ENCODE measurements around the gene IL1RAPL1. TPM values are rescaled to one million over a fixed set of nuclear protein-coding genes. Genes with fewer than 3 reads are reported as not detected.

IL1RAPL1 gene
- total RNA-seq, 1 experiment from 2014 or later, result 0.66 TPM

DNA sequence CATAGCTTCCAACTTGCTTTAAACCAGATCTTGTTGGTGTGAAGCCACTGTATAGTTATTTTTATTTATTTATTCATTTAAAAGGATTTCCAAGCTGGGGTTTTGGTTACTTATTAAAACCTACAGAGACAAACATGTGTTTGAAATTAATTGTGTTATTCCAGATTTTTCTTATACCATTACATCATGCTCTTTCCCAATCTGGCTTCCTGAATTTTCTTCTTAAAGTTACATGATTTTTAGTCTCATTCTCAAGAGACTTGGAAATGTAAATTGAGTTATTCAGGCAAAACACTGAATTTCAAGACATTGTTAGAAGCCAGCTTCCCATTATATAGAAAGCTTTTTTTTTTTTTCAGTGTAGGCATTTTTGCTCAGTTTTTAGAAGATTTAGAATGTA, 381.9 kb downstream of the IL1RAPL1 start:
- DNase-seq (ENCODE audit: low spot score), result no peak

DNA sequence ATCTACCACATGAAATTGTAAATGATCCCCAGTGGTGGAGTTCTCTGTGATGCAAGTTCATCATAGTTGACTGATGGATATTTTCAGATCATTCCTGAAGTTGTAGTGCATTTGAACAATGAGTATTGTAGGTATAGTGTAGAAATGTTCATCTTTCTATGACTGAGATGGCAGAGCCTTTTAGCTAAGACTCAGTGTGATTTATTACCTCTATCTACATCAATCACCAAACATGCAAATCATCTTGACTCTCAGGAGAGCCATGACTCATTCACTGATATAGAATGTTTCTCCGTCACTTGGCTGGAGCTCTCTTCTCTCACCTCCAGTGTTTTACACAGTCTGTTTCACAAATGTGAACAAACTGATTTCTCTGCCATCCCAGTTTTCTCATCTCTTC, 392.6 kb downstream of the IL1RAPL1 start:
- DNase-seq (ENCODE audit: low spot score), result no peak

DNA sequence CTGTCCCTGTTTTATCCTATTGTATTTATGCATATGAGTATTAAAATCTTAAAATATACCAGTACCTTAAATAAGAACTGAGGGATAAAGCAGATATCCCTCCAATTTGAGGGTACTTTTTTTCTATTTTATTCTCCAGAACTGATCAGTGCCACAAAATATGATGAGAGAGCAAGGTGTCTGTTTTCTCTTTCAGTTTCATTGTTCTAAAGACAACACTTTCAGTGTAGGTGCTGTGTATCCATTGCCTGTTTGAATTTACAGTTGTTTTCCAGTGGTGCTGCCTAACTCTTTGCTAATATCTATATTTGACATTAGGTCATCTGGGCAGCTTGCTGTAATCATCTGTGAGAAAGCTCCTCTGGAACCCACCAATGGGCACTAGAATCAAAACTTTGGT, 394.7 kb downstream of the IL1RAPL1 start:
- no peak for DNase-seq (ENCODE audit: low spot score)

DNA sequence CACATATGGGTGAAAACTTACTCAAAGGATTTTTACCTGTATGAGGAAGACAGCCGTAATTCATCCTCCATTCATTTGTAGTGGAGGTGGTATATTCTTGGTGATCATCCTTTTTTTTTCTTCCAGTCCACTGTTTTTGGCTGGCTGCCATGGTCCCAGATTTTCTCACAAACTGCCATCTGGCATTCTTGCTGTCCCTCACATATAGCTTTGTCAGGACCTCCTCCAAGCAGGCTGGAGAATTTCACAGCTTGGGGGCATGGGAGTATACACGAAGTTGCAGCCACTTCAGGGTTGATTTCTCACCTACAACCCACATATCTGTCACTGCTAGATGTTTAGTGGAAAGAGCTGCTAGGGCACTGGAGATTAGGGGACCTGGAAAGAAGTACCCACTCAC, 401.0 kb downstream of the IL1RAPL1 start:
- no peak for DNase-seq (ENCODE audit: low spot score)

DNA sequence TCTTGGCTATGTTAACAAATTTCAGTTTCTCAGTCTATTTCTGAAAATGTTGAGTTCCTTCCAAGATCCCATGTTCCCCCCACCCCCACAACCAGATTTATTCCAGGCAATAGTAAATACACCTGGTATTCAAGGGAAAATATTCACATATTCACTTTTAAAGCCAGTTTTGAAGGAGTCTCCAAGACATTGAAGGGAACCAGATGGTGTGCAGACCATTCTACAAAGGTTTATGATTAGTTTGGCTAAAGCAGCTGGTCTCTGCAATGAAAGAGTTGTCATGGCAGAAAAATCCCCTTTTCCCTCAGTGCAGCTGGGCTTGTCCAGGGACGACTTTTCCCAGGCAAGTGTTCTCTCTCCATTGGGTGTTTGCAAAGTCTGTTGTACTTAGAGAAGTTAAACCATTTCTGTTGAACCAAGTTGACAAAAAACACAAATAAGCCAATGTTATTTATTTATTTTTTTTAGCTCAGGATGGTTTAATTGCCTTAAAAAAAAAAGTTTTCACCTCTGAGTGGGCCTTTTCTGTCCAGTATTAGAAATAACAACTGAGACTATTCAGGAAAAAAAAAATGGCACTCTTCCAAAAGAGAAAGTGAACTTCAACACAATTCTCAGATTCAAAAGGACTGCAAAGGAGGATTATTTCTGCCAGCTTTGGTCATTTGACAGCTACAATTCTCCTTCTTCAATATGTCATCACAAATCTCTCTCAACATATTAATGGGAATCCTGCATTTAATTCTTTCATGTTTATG, 410.6 kb downstream of the IL1RAPL1 start:
- no peak for DNase-seq (ENCODE audit: low spot score)

DNA sequence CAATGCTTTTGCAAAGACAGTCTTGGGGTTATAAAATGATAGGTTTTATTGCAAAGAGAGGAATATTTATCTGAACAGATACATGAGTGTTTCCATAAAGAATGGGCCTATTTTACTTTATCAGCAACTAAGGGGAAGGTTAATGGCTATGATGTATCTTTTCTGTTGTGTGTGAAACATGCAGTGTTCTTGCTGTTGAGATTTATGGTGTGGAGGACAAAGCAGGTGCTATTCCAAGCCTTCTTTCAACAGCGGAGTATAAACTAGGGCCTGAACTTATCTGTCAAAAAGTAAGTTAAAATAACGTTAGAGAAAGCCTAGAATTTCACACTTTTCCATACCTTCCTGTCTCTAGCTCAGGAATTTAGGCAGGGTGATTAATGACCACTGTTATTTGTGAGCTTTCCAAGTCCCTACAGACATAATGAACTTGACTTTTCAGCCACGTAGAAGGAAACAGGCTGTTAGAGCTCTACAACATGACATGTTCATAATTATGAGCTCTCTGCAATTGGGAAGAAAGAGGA, 411.4 kb downstream of the IL1RAPL1 start:
- no peak for DNase-seq (ENCODE audit: low spot score)

DNA sequence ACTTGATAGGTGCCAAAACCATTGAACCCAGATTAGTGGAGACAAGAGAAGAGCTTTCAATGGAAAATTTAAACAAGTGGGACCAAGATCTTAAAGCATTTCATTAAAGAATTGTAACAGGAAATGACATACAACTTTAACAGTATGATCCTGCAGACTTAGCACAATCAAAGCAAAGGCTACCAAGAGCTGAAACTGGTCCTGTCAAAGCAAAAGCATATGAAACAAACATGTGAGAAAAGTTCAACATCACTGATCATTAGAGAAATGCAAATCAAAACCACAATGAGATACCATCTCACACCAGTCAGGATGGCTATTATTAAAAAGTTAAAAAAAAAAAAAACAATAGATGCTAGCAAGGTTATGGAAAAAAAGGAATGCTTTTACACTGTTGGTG, 425.6 kb downstream of the IL1RAPL1 start:
- no peak for DNase-seq (ENCODE audit: low spot score)

DNA sequence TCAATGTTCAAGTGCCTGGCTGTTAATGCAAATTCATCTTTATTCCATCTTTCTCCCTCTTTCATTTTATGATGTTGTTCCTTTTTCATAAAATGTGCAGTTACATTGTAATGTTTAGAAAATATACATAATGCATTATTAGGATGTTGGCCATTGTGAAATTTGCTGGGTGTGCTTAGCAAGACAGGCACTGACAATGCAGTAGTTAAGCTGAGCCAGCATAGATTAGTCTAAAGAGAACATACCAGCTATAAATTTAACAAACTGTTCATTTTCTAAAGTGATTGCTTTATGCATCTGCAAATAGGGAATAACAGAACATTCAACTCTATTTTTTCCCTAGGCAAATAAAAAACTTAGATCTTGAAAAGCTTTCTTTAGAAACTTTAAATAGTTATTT, 436.0 kb downstream of the IL1RAPL1 start:
- DNase-seq (ENCODE audit: low spot score), result no peak

DNA sequence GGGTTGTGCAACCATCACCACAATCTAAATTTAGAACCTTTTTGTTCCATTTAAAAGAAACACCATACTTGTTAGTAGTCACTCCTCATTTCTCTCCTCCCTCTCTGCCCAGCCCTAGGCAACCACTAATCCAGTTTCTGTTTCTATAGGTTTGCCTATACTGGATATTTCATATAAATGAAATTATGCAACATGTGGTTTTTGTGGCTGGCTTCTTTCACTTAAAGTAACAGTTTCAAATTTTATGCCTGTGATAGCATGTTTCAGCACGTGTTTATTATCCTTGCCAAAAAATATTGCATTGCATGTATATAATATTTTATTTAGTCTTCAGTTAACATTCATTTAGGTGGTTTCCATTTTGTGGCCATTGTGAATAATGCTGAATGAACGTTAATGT, 437.6 kb downstream of the IL1RAPL1 start:
- peak; percentile 5 for DNase-seq (ENCODE audit: low spot score)

DNA sequence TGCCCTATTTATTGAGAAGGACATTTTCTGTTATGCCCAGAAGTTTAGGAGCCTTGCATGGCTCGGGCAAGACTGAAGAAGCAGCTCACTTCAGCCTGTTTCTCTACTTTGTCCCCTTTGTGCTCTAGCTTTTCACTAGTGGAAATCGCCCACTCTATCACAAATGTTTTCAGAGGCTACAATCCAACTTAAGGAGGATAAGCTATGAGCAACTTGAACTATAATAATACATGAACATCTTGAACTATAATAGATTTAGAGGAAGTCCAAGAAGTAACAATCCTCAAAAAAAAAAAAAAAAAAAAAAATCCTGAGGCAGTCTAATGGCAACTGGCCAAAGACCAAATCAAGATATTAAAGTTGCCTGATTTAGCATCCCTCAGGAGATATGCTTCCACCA, 452.3 kb downstream of the IL1RAPL1 start:
- DNase-seq (ENCODE audit: low spot score), result no peak

DNA sequence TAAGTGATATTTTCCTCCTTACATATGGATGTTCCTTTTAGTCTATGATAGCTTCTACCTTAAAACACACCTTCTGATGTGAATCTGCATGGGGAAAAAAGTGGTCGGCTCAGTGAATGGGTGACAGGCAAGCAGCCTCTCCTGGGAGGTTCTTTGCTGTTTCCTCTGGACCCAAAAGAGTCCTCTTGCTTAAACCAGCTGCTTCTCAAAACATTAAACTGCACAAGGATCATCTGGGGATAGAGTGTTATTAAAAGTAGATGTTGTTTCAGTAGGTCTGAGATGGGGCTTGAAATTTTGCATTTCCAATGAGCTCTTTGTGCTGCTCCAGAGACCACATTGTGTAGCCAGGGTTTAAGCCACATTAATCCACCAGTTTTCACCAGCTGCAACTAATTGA, 452.9 kb downstream of the IL1RAPL1 start:
- DNase-seq (ENCODE audit: low spot score), result no peak

DNA sequence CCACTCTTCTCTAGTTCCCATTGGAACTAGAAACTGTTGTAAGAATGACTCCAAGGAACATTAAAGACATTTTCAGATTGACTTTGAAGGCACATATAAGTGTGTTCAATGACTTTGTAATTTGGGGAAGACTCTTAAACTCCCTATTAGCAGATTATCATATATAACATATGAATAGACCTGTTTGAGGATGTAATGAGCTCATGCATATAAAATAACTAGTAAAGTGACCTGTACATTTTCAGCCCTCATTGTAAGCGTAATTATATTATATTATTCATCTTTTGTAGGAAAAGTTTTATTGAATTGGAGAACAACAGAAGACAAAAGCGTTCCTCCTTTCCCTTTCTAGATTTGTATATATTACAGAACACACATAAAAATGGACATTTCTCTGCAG, 455.1 kb downstream of the IL1RAPL1 start:
- no peak for DNase-seq (ENCODE audit: low spot score)

DNA sequence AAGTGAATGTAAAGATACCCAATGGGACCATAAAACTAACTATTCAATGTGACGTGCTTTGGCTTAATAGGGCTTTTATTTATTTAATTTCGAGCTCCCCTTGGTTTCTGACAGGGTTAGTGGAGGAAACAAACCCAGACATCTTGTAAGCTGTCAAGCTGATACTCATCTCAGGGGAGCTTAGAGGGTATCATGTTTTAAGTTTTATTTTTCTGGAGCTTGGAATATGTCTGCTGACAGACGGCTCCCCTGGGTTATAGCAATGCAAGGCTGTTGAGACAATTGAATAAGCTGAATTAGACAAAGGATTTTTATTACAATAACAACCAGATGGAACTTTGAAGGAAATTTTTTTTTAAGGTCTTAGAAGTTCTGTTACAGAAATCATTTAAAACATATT, 456.5 kb downstream of the IL1RAPL1 start:
- no peak for DNase-seq (ENCODE audit: low spot score)

DNA sequence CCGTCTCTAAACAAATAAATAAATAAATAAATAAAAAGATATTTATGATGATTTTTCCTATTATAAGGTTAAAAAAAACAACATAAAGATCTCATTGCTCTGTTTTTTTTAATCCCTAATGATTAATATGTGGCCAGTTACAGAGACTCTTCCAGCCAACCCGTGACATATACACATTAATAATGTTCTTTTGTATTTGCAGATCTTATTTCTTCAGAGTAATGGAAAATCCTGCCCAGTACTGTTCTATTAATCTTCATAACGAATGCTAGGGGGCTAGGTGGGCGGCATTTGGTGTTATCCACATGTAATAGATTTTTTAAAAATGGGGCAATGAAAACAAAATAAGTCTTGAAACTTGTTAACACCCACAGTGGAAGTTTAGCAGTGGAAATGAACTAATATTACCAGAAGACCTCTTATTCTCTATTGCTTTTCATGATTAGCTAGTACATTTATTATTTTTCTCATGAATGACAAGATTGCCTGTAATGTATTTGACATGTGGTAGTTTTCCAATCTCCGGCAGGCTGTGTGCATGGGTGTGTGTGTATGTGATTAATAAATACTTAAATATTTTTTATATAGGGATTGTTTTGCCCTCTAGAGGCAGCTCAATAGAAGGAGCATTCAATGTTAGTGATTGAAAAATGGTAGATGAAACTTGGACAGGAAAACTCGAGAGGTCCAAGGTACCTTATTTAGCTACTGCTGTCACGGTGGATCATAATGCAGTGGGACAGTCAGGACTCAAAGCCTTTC, 457.4 kb downstream of the IL1RAPL1 start:
- DNase-seq (ENCODE audit: low spot score), result no peak

DNA sequence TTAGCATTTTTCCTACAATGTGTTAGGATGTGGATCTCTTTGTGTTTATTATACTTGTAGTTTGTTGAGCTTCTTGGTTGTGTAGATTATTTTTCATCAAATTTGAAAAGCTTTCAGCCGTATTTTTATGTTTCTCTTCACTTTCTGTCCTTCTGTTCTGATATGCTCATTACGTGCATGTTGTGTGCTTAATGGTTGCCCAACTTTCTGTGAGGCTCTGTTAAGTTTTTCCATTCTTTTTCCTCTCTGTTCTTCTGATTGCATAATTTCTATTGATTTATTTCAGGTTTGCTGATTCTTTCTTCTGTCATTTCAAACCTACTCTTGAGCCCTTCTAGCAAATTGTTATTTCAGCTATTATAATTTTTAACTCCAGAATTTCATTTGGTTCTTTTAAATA, 478.2 kb downstream of the IL1RAPL1 start:
- DNase-seq (ENCODE audit: low spot score), result no peak

DNA sequence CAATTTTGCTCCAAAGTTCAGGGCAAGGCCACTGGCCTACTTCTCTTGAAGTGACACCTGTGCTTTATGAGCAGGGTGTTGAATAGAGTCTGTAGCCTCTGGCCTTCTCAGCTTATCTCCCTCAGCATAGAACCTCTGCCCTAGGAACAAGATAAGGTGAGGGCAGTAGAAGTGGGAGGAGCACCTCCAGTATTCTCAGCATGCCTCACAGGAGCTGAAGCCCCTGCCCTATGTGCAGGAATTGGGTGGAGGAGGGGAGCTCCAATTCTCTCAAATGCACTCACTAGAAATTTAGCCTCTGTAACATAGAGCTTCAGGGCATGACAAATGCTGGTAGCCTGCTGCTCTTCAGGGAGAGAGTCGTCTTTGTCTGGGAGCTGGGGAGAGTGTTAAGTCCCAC, 479.3 kb downstream of the IL1RAPL1 start:
- DNase-seq (ENCODE audit: low spot score), result no peak

DNA sequence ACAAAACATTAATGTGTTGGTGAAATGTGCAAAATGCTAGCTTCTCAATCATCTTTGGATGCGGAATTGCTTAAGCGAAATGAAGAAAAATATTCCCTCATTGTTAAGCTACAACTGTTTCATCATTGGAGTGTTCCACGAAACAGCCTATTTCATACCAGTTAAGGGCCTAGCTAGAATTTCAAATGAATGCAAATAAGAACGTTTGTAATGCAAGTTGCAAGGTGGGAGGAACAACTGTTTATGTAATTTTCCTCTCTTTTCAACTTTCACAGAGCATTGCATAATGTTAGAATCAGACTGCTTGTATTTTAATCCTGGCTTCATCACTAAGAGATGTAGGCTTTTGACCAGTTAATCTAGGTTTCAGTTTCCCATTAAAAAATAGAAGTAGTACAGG, 480.1 kb downstream of the IL1RAPL1 start:
- DNase-seq (ENCODE audit: low spot score), result no peak

DNA sequence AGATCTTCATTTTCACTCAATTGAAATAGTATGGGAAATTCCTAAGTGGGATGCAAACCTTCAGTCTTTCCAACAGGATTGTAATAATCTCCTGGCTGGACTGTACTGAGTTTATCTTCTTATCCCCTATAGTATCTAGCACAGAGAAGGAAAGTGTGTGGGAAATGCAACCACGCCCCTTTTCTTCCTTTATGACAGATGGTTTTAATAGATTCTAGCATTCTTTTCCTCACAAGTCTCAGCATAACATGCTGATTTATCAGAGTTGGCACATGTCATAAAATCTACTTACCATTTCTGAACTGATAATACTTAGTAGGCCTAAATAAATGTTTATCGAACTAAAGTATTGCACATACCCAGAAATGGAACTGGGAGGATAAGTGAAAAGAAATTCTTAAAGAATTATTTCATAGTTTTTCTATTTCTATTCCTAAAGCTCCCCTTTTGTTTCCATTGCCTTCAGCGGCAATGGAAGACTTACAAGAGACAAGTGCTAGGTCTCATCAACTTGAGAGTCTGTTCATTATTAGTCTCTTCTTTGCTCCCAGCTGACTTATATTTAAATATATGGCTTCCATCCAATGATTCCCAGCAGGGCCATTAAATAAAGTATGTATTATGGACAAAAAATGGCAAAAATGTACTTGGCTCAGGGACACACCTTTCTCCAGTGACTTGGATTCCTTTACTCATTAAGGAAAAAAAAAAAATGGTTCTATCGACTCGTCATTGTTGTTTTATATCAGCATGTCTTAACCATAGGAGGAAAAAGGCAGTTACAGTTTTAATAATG, 484.5 kb downstream of the IL1RAPL1 start:
- no peak for DNase-seq (ENCODE audit: low spot score)

DNA sequence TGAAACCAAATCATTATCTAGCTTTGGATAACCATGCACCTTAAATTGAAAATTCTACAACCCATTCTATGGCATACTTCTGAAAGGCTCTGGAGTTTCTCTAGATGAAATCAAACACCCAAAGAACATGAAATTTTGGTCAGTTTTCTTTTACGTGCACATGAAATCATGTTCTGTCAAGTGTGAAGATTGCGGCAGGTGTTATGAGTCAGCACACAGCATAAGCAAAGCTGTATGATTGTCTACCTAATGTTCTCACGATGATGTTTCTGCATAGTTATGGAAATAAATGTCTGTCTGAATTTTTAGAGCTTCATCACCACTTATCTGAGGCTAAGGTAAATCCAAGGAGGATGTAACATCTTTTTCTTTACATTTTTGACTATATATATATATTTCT, 495.3 kb downstream of the IL1RAPL1 start:
- no peak for DNase-seq (ENCODE audit: low spot score)

DNA sequence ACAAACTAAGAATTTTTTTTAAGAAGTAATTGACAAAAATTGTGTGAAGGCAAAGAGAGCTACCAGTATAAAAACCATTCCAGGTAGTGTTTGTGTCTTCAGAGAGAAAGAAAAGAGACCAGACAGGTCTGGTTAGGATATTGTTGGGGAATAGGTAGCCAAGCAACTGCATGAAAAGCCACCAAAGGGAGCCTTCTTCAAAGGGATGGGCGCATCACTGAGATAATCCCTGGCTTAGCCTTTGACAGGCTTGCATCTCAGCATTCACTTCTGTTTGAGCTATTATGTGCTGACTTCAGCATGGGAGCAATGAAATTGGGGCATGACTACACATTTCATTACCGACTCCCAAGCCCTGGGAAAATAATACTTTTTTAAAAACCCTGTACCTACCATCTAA, 496.6 kb downstream of the IL1RAPL1 start:
- no peak for DNase-seq (ENCODE audit: low spot score)

DNA sequence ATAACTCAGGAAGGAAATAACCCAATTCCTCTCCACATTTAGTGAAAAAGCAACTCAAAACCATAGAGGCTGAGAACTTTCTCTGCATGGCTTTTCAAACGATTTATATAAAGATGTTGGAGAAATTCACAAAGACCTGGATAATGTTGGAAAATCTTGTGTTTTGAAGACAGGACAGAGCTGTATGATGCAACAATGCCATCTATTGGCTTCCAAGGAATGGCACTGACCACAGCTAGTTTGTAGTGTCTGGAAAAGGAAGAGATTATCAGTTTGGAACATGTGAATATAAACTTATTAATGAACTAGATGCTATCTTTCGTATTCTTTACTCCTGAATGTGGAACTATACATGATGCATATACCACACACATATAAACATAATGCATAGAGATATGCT, 503.6 kb downstream of the IL1RAPL1 start:
- DNase-seq (ENCODE audit: low spot score), result peak; percentile 28

DNA sequence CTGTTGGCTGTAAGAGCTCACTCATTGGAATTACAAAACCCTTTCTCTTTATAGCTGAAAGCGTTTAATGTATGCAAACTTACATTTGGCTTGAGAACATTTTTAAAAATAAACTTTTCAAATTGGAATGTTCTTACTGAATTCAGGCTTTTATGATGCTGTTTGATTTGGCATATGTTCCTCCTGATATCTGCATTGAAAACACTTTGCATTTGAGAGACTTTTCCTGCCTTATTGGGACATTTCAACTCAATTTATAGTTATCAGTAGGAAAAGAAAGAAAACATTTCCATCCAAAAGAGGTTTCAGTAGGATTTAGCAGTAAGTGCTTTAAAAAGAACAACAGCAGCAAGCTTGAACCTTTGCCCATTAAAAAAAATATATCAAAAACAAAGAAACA, 520.0 kb downstream of the IL1RAPL1 start:
- DNase-seq (ENCODE audit: low spot score), result no peak
